ENCODE measurements around the gene CMTR2.

DNA sequence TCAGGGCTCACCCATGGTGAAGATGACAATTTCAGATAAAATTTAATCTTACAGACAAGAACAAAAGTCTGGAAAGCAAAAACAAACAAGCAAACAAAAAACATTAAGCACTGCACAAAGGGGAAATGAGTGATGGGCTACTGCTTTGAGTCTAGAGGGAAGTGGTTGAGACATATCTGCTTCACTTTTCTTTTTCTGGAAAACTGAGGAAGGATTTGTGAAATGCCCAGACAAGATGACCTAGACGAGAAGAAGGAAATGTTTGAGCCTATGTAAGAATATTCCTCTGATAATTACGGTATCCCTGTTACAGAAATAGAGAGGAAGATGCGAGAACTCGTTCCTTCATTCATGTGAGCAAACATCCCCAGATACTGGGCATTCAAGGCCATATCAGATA lies 47.2 kb downstream of the CMTR2 start:
- no peak for TF ChIP-seq POLR2A (IDR thresholded peaks at IDR 0.05)
- TF ChIP-seq, protein P1, sequence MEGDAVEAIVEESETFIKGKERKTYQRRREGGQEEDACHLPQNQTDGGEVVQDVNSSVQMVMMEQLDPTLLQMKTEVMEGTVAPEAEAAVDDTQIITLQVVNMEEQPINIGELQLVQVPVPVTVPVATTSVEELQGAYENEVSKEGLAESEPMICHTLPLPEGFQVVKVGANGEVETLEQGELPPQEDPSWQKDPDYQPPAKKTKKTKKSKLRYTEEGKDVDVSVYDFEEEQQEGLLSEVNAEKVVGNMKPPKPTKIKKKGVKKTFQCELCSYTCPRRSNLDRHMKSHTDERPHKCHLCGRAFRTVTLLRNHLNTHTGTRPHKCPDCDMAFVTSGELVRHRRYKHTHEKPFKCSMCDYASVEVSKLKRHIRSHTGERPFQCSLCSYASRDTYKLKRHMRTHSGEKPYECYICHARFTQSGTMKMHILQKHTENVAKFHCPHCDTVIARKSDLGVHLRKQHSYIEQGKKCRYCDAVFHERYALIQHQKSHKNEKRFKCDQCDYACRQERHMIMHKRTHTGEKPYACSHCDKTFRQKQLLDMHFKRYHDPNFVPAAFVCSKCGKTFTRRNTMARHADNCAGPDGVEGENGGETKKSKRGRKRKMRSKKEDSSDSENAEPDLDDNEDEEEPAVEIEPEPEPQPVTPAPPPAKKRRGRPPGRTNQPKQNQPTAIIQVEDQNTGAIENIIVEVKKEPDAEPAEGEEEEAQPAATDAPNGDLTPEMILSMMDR (IDR thresholded peaks at IDR 0.05): no peak
- TF ChIP-seq EP300 (IDR thresholded peaks at IDR 0.05): no peak
- TF ChIP-seq POLR2AphosphoS5 (IDR thresholded peaks at IDR 0.05): no peak

Measured in sigmoid colon (tissue), 4 donors.